ENCODE measurements around the gene ELMOD3. TPM values are rescaled to one million over a fixed set of nuclear protein-coding genes. Genes with fewer than 3 reads are reported as not detected.
"Not testable (repeated sequence)": the region's sequence is repeated elsewhere in the genome, so short reads cannot be mapped to it uniquely, and the experiment has no call there.

Gene ELMOD3
- total and polyA plus RNA-seq, 12 donors, result 7.3 to 23.8 (median 9.3) TPM

- H3K27ac ChIP-seq, result peak overlapping the region in 1 of 10 donors; percentile 36
- H3K4me1 ChIP-seq, result peaks cover 0 to 28% (median 13%) of the 10 kb centered on the region in 9 donors
- no peak for TF ChIP-seq CTCF (IDR thresholded peaks at IDR 0.05)
- peaks cover 0 to 83% (median 9%) of the 10 kb centered on the region in 9 donors for H3K36me3 ChIP-seq
- no peak overlapping the region for H3K4me3 ChIP-seq
- peak in 7 of 8 donors; percentile 12 to 60 (median 18) for ATAC-seq
- intact Hi-C loops (cut with DNase I), result loop anchor here in 2 of 10 donors (2.0 kb wide), 1 partner anchor 28 kb away; no protein-coding TSS in a partner anchor
- no peak for DNase-seq
- H3K27me3 ChIP-seq, result no peaks in the 10 kb centered on the region
- H3K9me3 ChIP-seq, result no peaks in the 10 kb centered on the region
- WGBS, 2 donors, result 79 to 90% methylated on average over 10 of the region's 10 CpGs
Observed at GRCh38 chr2:85314884-85315242, 39.7 kb upstream of the ELMOD3 start.

- not testable (repeated sequence) for H3K4me3 ChIP-seq, H3K27ac ChIP-seq, DNase-seq, H3K9me3 ChIP-seq, H3K27me3 ChIP-seq, ATAC-seq
- peaks cover 0 to 34% (median 13%) of the 10 kb centered on the region in 9 donors for H3K4me1 ChIP-seq
- H3K36me3 ChIP-seq, result peaks cover 0 to 83% (median 18%) of the 10 kb centered on the region in 9 donors
- intact Hi-C loops (cut with DNase I), result loop anchor here in 3 of 10 donors (2.0 kb wide), 1 partner anchor 27 kb away; no protein-coding TSS in a partner anchor
- 67 to 81% methylated on average over 3 to 4 of the region's 5 CpGs for WGBS, 2 donors
Observed at GRCh38 chr2:85315921-85316320, 38.6 kb upstream of the ELMOD3 start.

- Histone ChIP-seq H3K27ac (no peak overlapping the region), H3K27me3 (no peaks in the 10 kb centered on the region), H3K9me3 (no peaks in the 10 kb centered on the region), H3K36me3 (peaks cover 0 to 96% (median 41%) of the 10 kb centered on the region in 9 donors), H3K4me3 (no peak overlapping the region), H3K4me1 (peaks cover 0 to 57% (median 30%) of the 10 kb centered on the region in 9 donors)
- WGBS, 2 donors, result 61 to 70% methylated on average over 11 of the region's 11 CpGs
- intact Hi-C loops (cut with DNase I), result no loop called here
- DNase-seq (no peak), ATAC-seq (peak in 3 of 8 donors; percentile 16 to 26 (median 22))
- TF ChIP-seq CTCF (IDR thresholded peaks at IDR 0.05), result no peak
Observed at GRCh38 chr2:85318222-85319074, 36.1 kb upstream of the ELMOD3 start.

DNA sequence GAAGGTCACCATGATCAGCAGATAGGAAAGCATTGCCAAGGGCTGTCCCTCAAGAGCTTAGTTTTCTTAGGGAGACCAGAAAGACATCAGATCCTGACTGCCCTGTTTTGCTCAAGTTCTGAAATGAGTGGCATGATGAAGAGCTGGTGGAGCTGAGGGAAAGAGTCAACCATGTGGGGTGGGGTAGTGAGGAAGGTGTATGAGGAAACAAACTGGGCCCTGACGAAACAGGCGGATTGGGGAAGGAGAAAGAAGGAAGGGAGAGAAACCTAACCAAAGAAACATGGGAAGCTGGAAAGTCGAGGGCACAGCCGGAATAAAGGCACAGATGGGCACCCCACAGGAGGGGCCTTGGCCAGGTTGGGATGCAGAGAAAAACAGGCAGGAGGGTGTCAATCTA lies 34.8 kb upstream of the ELMOD3 start:
- intact Hi-C loops (cut with DNase I), result no loop called here
- ATAC-seq, result no peak
- Histone ChIP-seq H3K27me3 (no peaks in the 10 kb centered on the region), H3K27ac (no peak overlapping the region), H3K4me1 (peaks cover 2 to 70% (median 29%) of the 10 kb centered on the region in 9 donors), H3K9me3 (no peaks in the 10 kb centered on the region), H3K4me3 (no peak overlapping the region), H3K36me3 (peaks cover 0 to 99% (median 54%) of the 10 kb centered on the region in 9 donors)
- 88 to 95% methylated on average over 4 of the region's 4 CpGs for WGBS, 2 donors
- DNase-seq, result no peak
- no peak for TF ChIP-seq CTCF (IDR thresholded peaks at IDR 0.05)
